Testis (tissue), 3 donors: ENCODE measurements around the gene WEE1. TPM values are rescaled to one million over a fixed set of nuclear protein-coding genes. Genes with fewer than 3 reads are reported as not detected.
A peak's percentile ranks its signal among the peaks of the same experiment; 100 is the strongest.

Experiments used
- DNase-seq: peaks from one replicate; pipeline ENCODE4 v3.0.0-alpha.2; 2019
- H3K27ac ChIP-seq, 2 donors: fragments of 200-600 bp; sonication (generic); one replicate each; pipeline ENCODE4 v1.5.1; 2019
- H3K27me3 ChIP-seq: fragments of 200-600 bp; sonication (generic); one replicate; pipeline ENCODE4 v1.5.1; 2019
- H3K36me3 ChIP-seq: fragments of 200-600 bp; sonication (generic); one replicate; pipeline ENCODE4 v1.5.1; 2017; ENCODE audit warnings: low read depth; ENCODE audit errors: missing control alignments
- H3K4me1 ChIP-seq: fragments of 200-600 bp; sonication (generic); one replicate; pipeline ENCODE4 v1.5.1; 2019
- H3K4me3 ChIP-seq, 2 donors: fragments of 200-600 bp; sonication (generic); one replicate each; pipeline ENCODE4 v1.5.1; 2017 to 2019
- H3K9me3 ChIP-seq: fragments of 200-600 bp; sonication (generic); one replicate; pipeline ENCODE4 v1.5.1; 2017
- CTCF ChIP-seq, 3 experiments: fragments of 450-650 bp in 2 of 3; fragments of 200-600 bp in 1 of 3; sonication (generic) in 1 of 3; IDR thresholded peaks; one replicate each; pipeline ENCODE4 v1.5.1; 2016 to 2019; ENCODE audit warnings: antibody characterized with exemption in 3 of 3, mild to moderate bottlenecking in 2 of 3, moderate library complexity in 1 of 3
- POLR2A ChIP-seq: fragments of 450-650 bp; IDR thresholded peaks from one replicate; pipeline ENCODE4 v1.6.1; 2017; ENCODE audit warnings: antibody characterized with exemption, mild to moderate bottlenecking, moderate library complexity
- WGBS, 2 donors: methylation state at CpG; one replicate each; pipeline ENCODE4 v1.1.5; 2018; 5-methylcytosine and 5-hydroxymethylcytosine counted together
- intact Hi-C: fragments of 100-400 bp; cut with DNase I; formaldehyde crosslinking; loops from one replicate; pipeline ENCODE4 v1.15.1; 2023; ENCODE audit warnings: low total_unique reads
- polyA plus RNA-seq: library from polyadenylated mRNA; stranded (reverse); fragments of 350-450 nt; fragmentation: Illumina TruSeq; extraction: RNeasy Lipid Tissue Mini Kit (QIAGEN cat#74804); gene quantifications from one replicate; pipeline ENCODE4 v1.2.3, GENCODE V29; 2014; ENCODE audit warnings: low read depth, low replicate concordance; ENCODE audit not compliant: insufficient read depth
- total RNA-seq, 2 donors: library from RNA; depleted of rRNA; stranded (reverse); fragments of >200 nt; gene quantifications; one replicate each; pipeline ENCODE4 v1.2.3, GENCODE V29; 2016

WEE1 gene
- total and polyA plus RNA-seq, 3 donors from 2014 or later: 34.3 to 100 (median 59.8) TPM

- intact Hi-C loops: no loop called here
- DNase-seq: no peak
- H3K9me3 ChIP-seq: no peaks in the 10 kb centered on the region
- H3K27ac ChIP-seq: no peak overlapping the region
- H3K36me3 ChIP-seq: no peaks in the 10 kb centered on the region
- WGBS, 2 donors: 50 to 86% methylated on average over 1 of the region's 1 CpG
- TF ChIP-seq CTCF (IDR thresholded peaks at IDR 0.05) (no peak), POLR2A (no peak)
- H3K4me3 ChIP-seq: no peak overlapping the region
- H3K27me3 ChIP-seq: no peaks in the 10 kb centered on the region
- peaks cover 32% of the 10 kb centered on the region for H3K4me1 ChIP-seq
Observed at GRCh38 chr11:9528136-9528501, 45.4 kb upstream of the WEE1 start.

DNA sequence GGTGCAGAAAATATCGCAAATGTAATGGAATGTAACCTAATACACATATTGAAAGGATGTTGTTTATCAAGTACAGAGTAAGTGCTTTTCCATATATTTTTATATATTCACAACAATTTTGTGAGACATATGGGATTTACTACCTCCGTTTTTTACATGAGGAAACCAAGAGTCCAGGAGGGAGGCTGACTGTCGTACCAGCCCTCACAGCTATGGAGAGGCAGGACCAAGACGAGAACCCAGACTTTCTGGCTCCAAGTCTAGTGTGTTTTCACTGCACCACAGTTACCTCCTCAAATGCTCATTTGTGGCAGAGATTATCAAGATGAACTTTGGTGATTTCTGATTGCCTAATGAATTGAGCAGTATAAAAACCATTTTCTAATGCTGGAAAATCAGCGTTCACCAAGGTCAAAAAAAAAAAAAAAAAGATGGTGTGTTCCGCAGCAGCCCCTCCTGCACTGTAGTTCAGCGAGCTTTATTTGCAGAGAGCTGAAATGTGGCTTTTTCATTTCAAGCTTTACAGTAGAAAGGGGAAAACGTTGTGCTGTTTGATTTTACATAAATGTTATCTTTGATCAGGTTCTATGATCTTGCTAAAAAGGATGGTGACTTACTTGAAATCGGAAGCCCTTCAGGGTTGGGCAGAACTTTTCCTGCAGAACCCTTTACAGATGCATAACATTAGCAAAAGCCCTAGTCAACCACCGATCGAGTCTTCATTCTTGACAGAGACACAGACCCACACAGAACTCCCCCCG is 44.7 kb upstream of the WEE1 start:
- H3K36me3 ChIP-seq: no peaks in the 10 kb centered on the region
- no peaks in the 10 kb centered on the region for H3K27me3 ChIP-seq
- no peak overlapping the region for H3K4me3 ChIP-seq
- DNase-seq: no peak
- WGBS, 2 donors: 56 to 64% methylated on average over 12 of the region's 12 CpGs
- peaks cover 32% of the 10 kb centered on the region for H3K4me1 ChIP-seq
- intact Hi-C loops: no loop called here
- no peaks in the 10 kb centered on the region for H3K9me3 ChIP-seq
- H3K27ac ChIP-seq: no peak overlapping the region
- no peak for TF ChIP-seq CTCF (IDR thresholded peaks at IDR 0.05)
- no peak for TF ChIP-seq POLR2A

DNA sequence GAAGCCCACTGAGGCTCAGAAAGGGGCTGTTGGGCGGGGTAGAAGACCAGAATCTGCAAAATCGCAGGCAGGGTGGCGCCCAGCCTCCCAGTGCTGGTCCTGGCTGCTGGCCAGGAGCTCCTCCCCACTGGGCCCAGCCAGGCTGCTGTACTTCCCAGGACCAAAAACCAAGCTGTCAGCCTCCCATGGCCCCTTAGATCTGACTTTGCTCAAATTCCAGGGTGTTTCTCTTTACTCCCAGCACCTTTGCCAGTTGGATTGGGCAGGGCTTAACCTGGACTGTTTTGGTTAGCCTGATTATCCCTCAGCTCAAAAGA is 44.2 kb upstream of the WEE1 start:
- WGBS, 2 donors: 63 to 93% methylated on average over 3 of the region's 3 CpGs
- no peaks in the 10 kb centered on the region for H3K27me3 ChIP-seq
- H3K9me3 ChIP-seq: no peaks in the 10 kb centered on the region
- peaks cover 32% of the 10 kb centered on the region for H3K4me1 ChIP-seq
- no peak for DNase-seq
- H3K27ac ChIP-seq: no peak overlapping the region
- no peak overlapping the region for H3K4me3 ChIP-seq
- H3K36me3 ChIP-seq: no peaks in the 10 kb centered on the region
- intact Hi-C loops: no loop called here
- TF ChIP-seq CTCF (IDR thresholded peaks at IDR 0.05) (no peak), POLR2A (no peak)

DNA sequence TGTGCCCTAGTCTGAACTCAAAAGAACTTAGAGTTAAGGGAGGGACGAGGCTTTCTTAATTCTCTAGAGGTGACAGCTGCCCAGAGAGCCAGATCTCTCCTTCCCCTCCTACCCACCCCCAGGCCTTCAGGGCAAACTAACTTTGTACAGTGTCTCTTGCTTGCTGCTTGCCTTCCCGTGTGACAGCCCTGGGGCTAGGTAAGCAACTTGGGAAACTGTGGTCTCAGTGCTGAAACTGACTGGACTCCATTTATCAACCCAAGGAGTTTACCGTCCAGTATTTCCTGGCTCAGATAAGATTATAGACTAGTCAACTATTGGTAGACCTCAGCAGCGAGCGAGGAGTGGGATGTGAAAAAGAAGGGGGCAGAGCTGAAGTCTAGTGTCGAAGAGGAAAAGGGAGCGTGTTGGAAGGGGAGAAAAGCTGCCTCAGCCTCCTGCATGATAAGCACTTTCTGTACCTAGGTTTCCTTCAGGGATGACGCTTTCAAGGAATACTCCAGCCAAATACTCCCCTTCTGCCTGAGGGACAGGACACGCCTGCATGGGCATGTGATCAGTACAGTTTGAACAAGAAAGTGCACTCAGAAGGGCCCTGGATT is 43.3 kb upstream of the WEE1 start:
- Histone ChIP-seq H3K27me3 (no peaks in the 10 kb centered on the region), H3K4me3 (no peak overlapping the region), H3K9me3 (no peaks in the 10 kb centered on the region), H3K4me1 (peaks cover 32% of the 10 kb centered on the region), H3K36me3 (no peaks in the 10 kb centered on the region), H3K27ac (no peak overlapping the region)
- TF ChIP-seq CTCF (IDR thresholded peaks at IDR 0.05): no peak
- no peak for TF ChIP-seq POLR2A
- 46 to 50% methylated on average over 9 of the region's 9 CpGs for WGBS, 2 donors
- peak; percentile 35 for DNase-seq
- intact Hi-C loops: no loop called here
